ENCODE measurements around the gene TRAPPC8. TPM values are rescaled to one million over a fixed set of nuclear protein-coding genes. Genes with fewer than 3 reads are reported as not detected.

Gene TRAPPC8
- total RNA-seq, 2 donors from 2014 or later = 43.1 to 49.2 TPM

DNA sequence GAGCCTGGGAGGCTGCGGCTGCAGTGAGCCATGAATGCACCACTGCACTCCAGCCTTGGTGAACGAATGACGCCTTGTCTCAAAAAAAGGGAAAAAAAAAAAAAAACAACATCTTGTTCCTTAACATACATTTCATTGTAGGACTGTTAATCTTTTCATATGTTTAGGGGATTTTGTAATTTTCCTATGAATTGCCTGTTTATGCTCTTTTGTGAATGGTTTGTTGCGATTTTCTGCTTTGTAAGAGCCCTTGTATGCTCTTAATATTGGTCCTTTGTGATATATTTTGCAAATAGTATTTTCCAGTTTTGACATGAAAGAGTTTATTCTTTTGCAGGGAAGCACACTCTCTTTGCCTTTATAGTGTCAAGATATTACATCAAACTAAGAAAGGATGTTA lies 50.0 kb downstream of the TRAPPC8 start:
- Histone ChIP-seq H3K36me3 (no peaks in the 10 kb centered on the region), H3K9me3 (no peaks in the 10 kb centered on the region), H3K4me1 (no peaks in the 10 kb centered on the region), H3K27ac (no peak overlapping the region), H3K27me3 (no peaks in the 10 kb centered on the region), H3K4me3 (no peak overlapping the region), H3K9ac (ENCODE audit: low read depth in 2 of 2, low read length in 2 of 2) (no peak overlapping the region)
- no peak for DNase-seq
- TF ChIP-seq CTCF (IDR thresholded peaks at IDR 0.05) = no peak
- intact Hi-C loops (cut with DNase I) = loop anchor here (10.0 kb wide), 1 partner anchor 48 kb away; no protein-coding TSS in a partner anchor

- no peaks in the 10 kb centered on the region for H3K9me3 ChIP-seq
- no peaks in the 10 kb centered on the region for H3K27me3 ChIP-seq
- DNase-seq = no peak
- H3K27ac ChIP-seq = no peak overlapping the region
- H3K4me1 ChIP-seq = no peaks in the 10 kb centered on the region
- no peak overlapping the region for H3K9ac ChIP-seq (ENCODE audit: low read depth in 2 of 2, low read length in 2 of 2)
- H3K36me3 ChIP-seq = no peaks in the 10 kb centered on the region
- no peak for TF ChIP-seq CTCF (IDR thresholded peaks at IDR 0.05)
- intact Hi-C loops (cut with DNase I) = loop anchor here (10.0 kb wide), 1 partner anchor 47 kb away; no protein-coding TSS in a partner anchor
- no peak overlapping the region for H3K4me3 ChIP-seq
Observed at GRCh38 chr18:31891566-31891965, 51.4 kb downstream of the TRAPPC8 start.

DNA sequence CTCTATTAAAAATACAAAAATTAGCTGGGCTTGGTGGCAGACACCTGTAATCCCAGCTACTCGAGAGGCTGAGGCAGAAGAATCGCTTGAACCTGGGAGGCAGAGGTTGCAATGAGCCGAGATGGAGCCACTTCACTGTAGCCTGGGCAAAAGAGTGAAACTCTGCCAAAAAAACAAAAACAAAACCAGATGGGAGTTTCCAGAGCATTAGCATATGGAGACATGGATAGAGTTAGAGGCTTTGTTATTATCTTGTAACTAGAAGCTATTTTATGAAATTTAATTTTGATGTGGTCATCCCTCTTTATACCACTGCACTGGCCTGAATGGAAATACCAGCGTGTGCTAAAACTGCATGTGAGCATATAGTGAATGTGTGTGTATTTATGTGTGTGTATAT lies 58.9 kb downstream of the TRAPPC8 start:
- Histone ChIP-seq H3K36me3 (no peaks in the 10 kb centered on the region), H3K4me3 (no peak overlapping the region)
- no peak for DNase-seq

GRCh38 chr18:31880186-31880898 lies 62.6 kb downstream of the TRAPPC8 start:
- no peak for TF ChIP-seq CTCF (IDR thresholded peaks at IDR 0.05)
- DNase-seq = no peak
- Histone ChIP-seq H3K4me1 (no peaks in the 10 kb centered on the region), H3K36me3 (no peaks in the 10 kb centered on the region), H3K27me3 (no peaks in the 10 kb centered on the region), H3K4me3 (no peak overlapping the region), H3K27ac (no peak overlapping the region), H3K9me3 (no peaks in the 10 kb centered on the region), H3K9ac (ENCODE audit: low read depth in 2 of 2, low read length in 2 of 2) (no peak overlapping the region)
- intact Hi-C loops (cut with DNase I) = no loop called here

More for the DNA sequence above, 58.9 kb downstream of the TRAPPC8 start:
- H3K9ac ChIP-seq (ENCODE audit: low read depth in 2 of 2, low read length in 2 of 2) = no peak overlapping the region
- H3K9me3 ChIP-seq = no peaks in the 10 kb centered on the region
- no peak for TF ChIP-seq CTCF (IDR thresholded peaks at IDR 0.05)
- H3K4me1 ChIP-seq = no peaks in the 10 kb centered on the region
- H3K27ac ChIP-seq = no peak overlapping the region
- no peaks in the 10 kb centered on the region for H3K27me3 ChIP-seq
- intact Hi-C loops (cut with DNase I) = no loop called here

DNA sequence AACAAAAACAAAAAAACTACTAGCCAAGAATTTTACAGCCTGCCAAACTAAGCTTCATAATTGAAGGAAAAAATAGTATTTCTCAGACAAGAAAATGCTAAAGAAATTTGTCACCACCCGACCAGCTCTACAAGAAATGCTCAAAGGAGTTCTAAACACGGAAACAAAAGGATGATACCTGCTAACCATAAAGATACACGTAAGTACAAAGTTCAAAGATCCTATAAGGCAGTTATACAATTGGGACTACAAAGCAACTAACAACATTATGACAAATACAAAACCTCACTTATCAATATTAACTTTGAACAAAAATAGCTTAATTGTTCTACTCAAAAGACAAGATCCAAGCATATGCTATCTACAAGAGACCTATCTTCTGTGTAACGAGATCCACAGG lies 64.6 kb downstream of the TRAPPC8 start:
- Histone ChIP-seq H3K27ac (no peak overlapping the region), H3K36me3 (no peaks in the 10 kb centered on the region), H3K9me3 (no peaks in the 10 kb centered on the region), H3K4me3 (no peak overlapping the region), H3K4me1 (no peaks in the 10 kb centered on the region), H3K27me3 (no peaks in the 10 kb centered on the region), H3K9ac (ENCODE audit: low read depth in 2 of 2, low read length in 2 of 2) (no peak overlapping the region)
- no peak for TF ChIP-seq CTCF (IDR thresholded peaks at IDR 0.05)
- intact Hi-C loops (cut with DNase I) = no loop called here
- no peak for DNase-seq
